HepG2 (cell line): ENCODE results near the gene ELL3. TPM values are rescaled to one million over a fixed set of nuclear protein-coding genes. Genes with fewer than 3 reads are reported as not detected.

ENCODE experiments used
- ATAC-seq: fragments of 200-7000 bp; cut with Tn5 transposase; 3 replicates; pipeline ENCODE4 v1.9.1; 2020; ENCODE audit warnings: mild to moderate bottlenecking, moderate library complexity
- BruUV-seq: library from RNA; stranded (reverse); fragments of 400-500 nt; replicated peaks from 2 replicates; lab custom pipeline; 2021; lab: Mats Ljungman, UMichigan
- CTCF ChIA-PET: fragments of 300-600 bp; formaldehyde crosslinking; extraction: SDS; loops from one replicate; lab custom pipeline; 2021; ENCODE audit warnings: low total read pairs, inconsistent platforms, low intra/inter-chr PET ratio; lab: Yijun Ruan, JAX
- POLR2A ChIA-PET: fragments of 350-600 bp; sonication (Branson Sonifier 250); formaldehyde crosslinking; loops from one replicate; lab custom pipeline; 2020; ENCODE audit warnings: antibody characterized with exemption, inconsistent platforms; lab: Yijun Ruan, JAX
- DNase-seq: peaks from one replicate; pipeline ENCODE4 v3.0.0-alpha.2; 2015; ENCODE audit warnings: low spot score
- FAIRE-seq: peaks from 3 replicates; lab custom pipeline; 2011; peaks lifted over from hg19 to GRCh38; lab: Jason Lieb, UNC
- H2AFZ ChIP-seq: one replicate; pipeline ENCODE4 v1.6.1; 2011; ENCODE audit warnings: low read length, inconsistent platforms
- H3K27ac ChIP-seq: fragments of 300-600 bp; 3 replicates; pipeline ENCODE4 v1.8.0; 2011; ENCODE audit warnings: mixed run types, mild to moderate bottlenecking, mixed read lengths, low read length, inconsistent platforms; ENCODE audit not compliant: insufficient read depth; ENCODE audit errors: extremely low read length
- H3K27me3 ChIP-seq, 2 experiments: fragments of 200-600 bp in 1 of 2; 2 replicates in 1 of 2; 3 replicates in 1 of 2; pipeline versions ENCODE4 v1.6.0 to v1.8.0; 2011; ENCODE audit warnings: low read length in 2 of 2, mild to moderate bottlenecking in 2 of 2, moderate library complexity in 2 of 2, inconsistent platforms in 1 of 2; ENCODE audit not compliant: insufficient read depth in 2 of 2, control insufficient read depth in 1 of 2
- H3K36me3 ChIP-seq, 2 experiments: fragments of 200-600 bp in 1 of 2; replicated peaks in 1 of 2; 2 replicates in 1 of 2; 3 replicates in 1 of 2; pipeline versions ENCODE4 v1.5.1 to v1.8.0; 2011; ENCODE audit warnings: low read length in 2 of 2, inconsistent platforms in 1 of 2; ENCODE audit not compliant: insufficient read depth in 2 of 2, control insufficient read depth in 1 of 2
- H3K4me1 ChIP-seq: 2 replicates; pipeline ENCODE4 v1.5.1; 2012; ENCODE audit warnings: low read length, inconsistent platforms; ENCODE audit not compliant: insufficient read depth
- H3K4me2 ChIP-seq: 2 replicates; pipeline ENCODE4 v1.6.0; 2011; ENCODE audit warnings: low read depth, low read length, inconsistent platforms
- H3K4me3 ChIP-seq, 3 experiments: fragments of 200-600 bp in 1 of 3; sonication (generic), shearing (Covaris generic) in 1 of 3; replicated peaks in 1 of 3; 2 replicates each; pipeline ENCODE4 v1.5.1; 2011 to 2016; ENCODE audit warnings: low read length in 3 of 3, inconsistent platforms in 2 of 3, low read depth in 2 of 3, mild to moderate bottlenecking in 2 of 3, control low read depth in 1 of 3, mixed read lengths in 1 of 3; ENCODE audit not compliant: insufficient read depth in 1 of 3
- H3K79me2 ChIP-seq: one replicate; pipeline ENCODE4 v1.6.1; 2011; ENCODE audit warnings: low read length, inconsistent platforms; ENCODE audit not compliant: insufficient read depth
- H3K9ac ChIP-seq: 2 replicates; pipeline ENCODE4 v1.6.0; 2011; ENCODE audit warnings: mild to moderate bottlenecking, low read depth, low read length, inconsistent platforms; ENCODE audit not compliant: insufficient read depth
- H3K9me3 ChIP-seq: 2 replicates; pipeline ENCODE4 v1.5.1; 2012; ENCODE audit warnings: mild to moderate bottlenecking, low read length
- H4K20me1 ChIP-seq: 2 replicates; pipeline ENCODE4 v1.6.0; 2011; ENCODE audit warnings: inconsistent platforms, mild to moderate bottlenecking, low read length, moderate library complexity; ENCODE audit not compliant: insufficient read depth
- ATF6 ChIP-seq: sonication (generic); formaldehyde crosslinking; conservative IDR thresholded peaks from 2 replicates; pipeline ENCODE4 v1.4.0; 2020; ENCODE audit warnings: missing genetic modification reagents
- CREBL2 ChIP-seq: sonication (generic); formaldehyde crosslinking; IDR thresholded peaks from 2 replicates; pipeline ENCODE4 v1.8.1; 2023; ENCODE audit warnings: missing genetic modification reagents, mild to moderate bottlenecking, borderline replicate concordance
- FOSL2 ChIP-seq: sonication (generic); formaldehyde crosslinking; IDR thresholded peaks from 2 replicates; pipeline ENCODE4 v1.4.0; 2020; ENCODE audit warnings: missing genetic modification reagents
- FOXC1 ChIP-seq: sonication (generic); formaldehyde crosslinking; IDR thresholded peaks from 2 replicates; pipeline ENCODE4 v1.8.0; 2022; ENCODE audit warnings: mild to moderate bottlenecking, missing genetic modification reagents, borderline replicate concordance
- FOXK1 ChIP-seq: sonication (generic); formaldehyde crosslinking; IDR thresholded peaks from 2 replicates; pipeline ENCODE4 v1.4.0; 2020; ENCODE audit warnings: low read depth, missing genetic modification reagents, borderline replicate concordance
- KLF16 ChIP-seq, 2 experiments: sonication (generic) in 1 of 2; formaldehyde crosslinking in 1 of 2; IDR thresholded peaks; 2 replicates each; pipeline versions ENCODE4 v1.6.1 to v1.8.0; 2016 to 2023; ENCODE audit warnings: missing genetic modification reagents in 2 of 2, missing compliant biosample characterization in 1 of 2
- MAF1 ChIP-seq: sonication (generic); formaldehyde crosslinking; IDR thresholded peaks from 2 replicates; pipeline ENCODE4 v1.5.0; 2020; ENCODE audit warnings: missing genetic modification reagents, borderline replicate concordance
- MAFF ChIP-seq: IDR thresholded peaks from 2 replicates; pipeline ENCODE4 v1.6.1; 2011; ENCODE audit warnings: low read depth, low read length, improper control_type of control experiment
- MIER2 ChIP-seq: IDR thresholded peaks from 2 replicates; pipeline ENCODE4 v1.6.1; 2016; ENCODE audit warnings: missing biosample characterization, missing genetic modification reagents
- PBX2 ChIP-seq: IDR thresholded peaks from 2 replicates; pipeline ENCODE4 v1.6.1; 2016; ENCODE audit warnings: control low read depth
- SIN3A ChIP-seq: IDR thresholded peaks from 2 replicates; pipeline ENCODE4 v1.6.1; 2011; ENCODE audit warnings: low read depth, mild to moderate bottlenecking, control low read depth, low read length, borderline replicate concordance
- SMARCC2 ChIP-seq: fragments of 450-650 bp; IDR thresholded peaks from 2 replicates; pipeline ENCODE4 v1.6.1; 2017; ENCODE audit warnings: antibody characterized with exemption, mild to moderate bottlenecking
- SRY ChIP-seq: sonication (generic); formaldehyde crosslinking; IDR thresholded peaks from 2 replicates; pipeline ENCODE4 v1.8.0; 2022; ENCODE audit warnings: mild to moderate bottlenecking, missing genetic modification reagents
- TFDP1 ChIP-seq: IDR thresholded peaks from 2 replicates; pipeline ENCODE4 v1.6.1; 2016; ENCODE audit warnings: missing compliant biosample characterization, missing genetic modification reagents, borderline replicate concordance
- XRCC5 ChIP-seq: fragments of 200-400 bp; formaldehyde crosslinking; optimal IDR thresholded peaks from 2 replicates; pipeline ENCODE3; 2017; ENCODE audit warnings: mild to moderate bottlenecking, low read length
- ZBTB7A ChIP-seq: sonication (generic); formaldehyde crosslinking; IDR thresholded peaks from 2 replicates; pipeline ENCODE4 v1.8.0; 2022; ENCODE audit warnings: mild to moderate bottlenecking, missing genetic modification reagents
- ZNF143 ChIP-seq: sonication (generic); formaldehyde crosslinking; IDR thresholded peaks from 2 replicates; pipeline ENCODE4 v1.4.0; 2020; ENCODE audit warnings: missing genetic modification reagents
- ZNF256 ChIP-seq: sonication (generic); formaldehyde crosslinking; conservative IDR thresholded peaks from 2 replicates; pipeline ENCODE4 v1.4.0; 2020; ENCODE audit warnings: missing genetic modification reagents
- ZNF44 ChIP-seq: sonication (generic); formaldehyde crosslinking; IDR thresholded peaks from 2 replicates; pipeline ENCODE4 v1.5.1; 2020; ENCODE audit warnings: mild to moderate bottlenecking, missing genetic modification reagents
- ZNF614 ChIP-seq: IDR thresholded peaks from 2 replicates; pipeline ENCODE4 v1.6.1; 2018; ENCODE audit warnings: missing biosample characterization, missing genetic modification reagents, inconsistent platforms, borderline replicate concordance
- ZNF790 ChIP-seq: sonication (generic); formaldehyde crosslinking; IDR thresholded peaks from 2 replicates; pipeline ENCODE4 v1.8.0; 2022; ENCODE audit warnings: missing genetic modification reagents, mild to moderate bottlenecking, borderline replicate concordance
- ZSCAN12 ChIP-seq: sonication (generic); formaldehyde crosslinking; IDR thresholded peaks from 2 replicates; pipeline ENCODE4 v1.9.0; 2021; ENCODE audit warnings: mild to moderate bottlenecking, missing genetic modification reagents
- WGBS: methylation state at CpG from one replicate; pipeline ENCODE4 v1.1.6; 2017; ENCODE audit warnings: low lambda C conversion rate; 5-methylcytosine and 5-hydroxymethylcytosine counted together
- in situ Hi-C: cut with HindIII; loops from 2 replicates; pipeline ENCODE4 v1.10.0; 2017; ENCODE audit warnings: low pct_unique_long_range_greater_than_20kb; ENCODE audit not compliant: extremely low pct_ligation_motif_present
- intact Hi-C: fragments of 100-400 bp; cut with micrococcal nuclease; formaldehyde crosslinking; loops from one replicate; pipeline ENCODE4 v1.10.0; 2022; ENCODE audit not compliant: unreplicated experiment
- polyA plus RNA-seq, 8 experiments: library from polyadenylated mRNA; depleted of rRNA in 3 of 8; stranded (reverse) in 7 of 8; unstranded in 1 of 8; fragments of >200 nt; fragmentation: Illumina TruSeq in 4 of 8; extraction: Trizol in 4 of 8; gene quantifications; 2 replicates each; pipeline versions ENCODE4 v1.2.1 to v1.2.3, GENCODE V29; 2011 to 2016; ENCODE audit warnings: low read depth in 4 of 8, missing spikeins in 1 of 8, mixed read lengths in 1 of 8; ENCODE audit not compliant: insufficient read depth in 1 of 8
- total RNA-seq, 5 experiments: library from RNA; depleted of rRNA; stranded (reverse); fragments of >200 nt; fragmentation: Illumina TruSeq; extraction: Trizol; gene quantifications; 2 replicates each; pipeline ENCODE4 v1.2.3, GENCODE V29; 2016; ENCODE audit warnings: low read depth in 1 of 5

Gene ELL3
- total and polyA plus RNA-seq, 2 of the 13 experiments (the other 11 are each of a cell fraction or from before 2014, with no cell fraction given), result 6.1 to 8.8 TPM

- TSS peak; percentile 42 for BruUV-seq
- H3K79me2 ChIP-seq, result no peaks in the 10 kb centered on the region
- H3K4me3 ChIP-seq, result peak overlapping the region; percentile 65 to 97 (median 78); a peak in 5 of 6 replicates
- H3K9me3 ChIP-seq, result no peaks in the 10 kb centered on the region
- peak; percentile 92 for FAIRE-seq
- peaks cover 15% of the 10 kb centered on the region for H3K4me1 ChIP-seq
- 89% methylated on average over 1 of the region's 1 CpG for WGBS
- H4K20me1 ChIP-seq, result no peaks in the 10 kb centered on the region
- H3K4me2 ChIP-seq, result peak overlapping the region; percentile 99
- intact Hi-C loops, result no loop called here
- in situ Hi-C loops, result loop anchor here (10.0 kb wide), 1 partner anchor 261 kb away; the partner anchor contains the start of gene MAP1A
- H3K27me3 ChIP-seq, result no peaks in the 10 kb centered on the region
- ChIA-PET CTCF (no interaction called here), POLR2A (interaction anchor here (1.8 to 4.0 kb wide), 4 partner anchors 14 to 30 kb away, joined by 4 to 34 read pairs (median 20); partner anchors contain the start of genes HYPK, PDIA3 and SERINC4)
- ATAC-seq, result peak; percentile 70
- H3K27ac ChIP-seq, result peak overlapping the region; percentile 13
- H3K9ac ChIP-seq, result 0 out of 2 replicates have a peak overlapping the region, but pooled peaks have one; percentile 75
- H3K36me3 ChIP-seq, result peaks cover 4 to 30% of the 10 kb centered on the region in 2 experiments; a peak in 4 of 5 replicates
- DNase-seq, result peak; percentile 79
- H2AFZ ChIP-seq, result no peak overlapping the region
- TF ChIP-seq FOXK1 (CRISPR knock-in tag), result no peak
- no peak for TF ChIP-seq ATF6 (CRISPR knock-in tag)
- TF ChIP-seq ZSCAN12 (CRISPR knock-in tag), result no peak
- TF ChIP-seq ZNF143 (CRISPR knock-in tag), result peak; percentile 78
- no peak for TF ChIP-seq ZNF44 (CRISPR knock-in tag)
- TF ChIP-seq KLF16 (CRISPR knock-in tag; IDR thresholded peaks at IDR 0.05), result no peak
- TF ChIP-seq PBX2 (CRISPR knock-in tag), result no peak
- TF ChIP-seq TFDP1 (CRISPR knock-in tag), result peak; percentile 63; the same call in 1 of the 2 replicates
- peak; percentile 41; the same call in 1 of the 2 replicates for TF ChIP-seq SIN3A
- TF ChIP-seq ZNF256 (CRISPR knock-in tag), result no peak
- TF ChIP-seq ZBTB7A (CRISPR knock-in tag), result no peak
- no peak for TF ChIP-seq ZNF790 (CRISPR knock-in tag)
- TF ChIP-seq FOSL2 (CRISPR knock-in tag), result peak; percentile 48; the same call in 1 of the 2 replicates
- TF ChIP-seq SMARCC2, result no peak
- TF ChIP-seq XRCC5, result peak; percentile 91
- no peak for TF ChIP-seq MAFF
- TF ChIP-seq SRY (CRISPR knock-in tag), result no peak
- TF ChIP-seq ZNF614 (CRISPR knock-in tag), result no peak
- no peak for TF ChIP-seq MAF1 (CRISPR knock-in tag)
- TF ChIP-seq MIER2 (CRISPR knock-in tag), result peak; percentile 54; the same call in 1 of the 2 replicates
- TF ChIP-seq CREBL2, result no peak
- TF ChIP-seq FOXC1 (CRISPR knock-in tag), result peak; percentile 57; the same call in 1 of the 2 replicates
Measured at GRCh38 chr15:43775411-43775965, 1.3 kb downstream of the ELL3 start.
